ENCODE results near the gene SORBS2. TPM values are rescaled to one million over a fixed set of nuclear protein-coding genes. Genes with fewer than 3 reads are reported as not detected.

SORBS2 gene
- total RNA-seq, 2 experiments from 2014 or later: not detected

DNA sequence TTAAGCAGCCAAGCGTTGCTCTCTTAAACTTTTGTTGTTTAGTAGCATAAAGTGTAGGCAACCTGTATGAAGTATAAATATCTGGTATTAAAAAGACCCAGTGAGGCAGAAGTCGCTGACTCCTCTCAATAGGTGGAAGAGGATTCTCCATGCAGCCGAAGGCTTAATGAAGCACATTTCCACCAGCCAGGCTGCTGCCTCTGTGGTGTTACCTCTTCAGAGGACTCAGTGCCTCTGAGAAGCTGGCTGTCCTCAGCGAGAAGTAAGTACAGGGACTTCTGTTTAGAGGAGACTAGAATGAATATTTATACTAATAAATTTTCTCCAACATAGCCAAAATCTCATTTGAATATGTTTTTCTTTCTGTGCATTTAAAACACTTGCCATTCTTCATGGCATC is 6.0 kb downstream of the SORBS2 start:
- Mint-ChIP-seq H3K9me3 (no peaks in the 10 kb centered on the region), H3K27me3 (ENCODE audit: low read depth) (peaks cover 4% of the 10 kb centered on the region), H3K4me1 (ENCODE audit: low read depth) (no peaks in the 10 kb centered on the region), H3K36me3 (ENCODE audit: low read depth) (no peaks in the 10 kb centered on the region), H3K4me3 (no peak overlapping the region), H3K27ac (no peak overlapping the region)
- CTCF ChIA-PET: no interaction called here
- intact Hi-C loops (cut with micrococcal nuclease): no loop called here
- DNase-seq: no peak

DNA sequence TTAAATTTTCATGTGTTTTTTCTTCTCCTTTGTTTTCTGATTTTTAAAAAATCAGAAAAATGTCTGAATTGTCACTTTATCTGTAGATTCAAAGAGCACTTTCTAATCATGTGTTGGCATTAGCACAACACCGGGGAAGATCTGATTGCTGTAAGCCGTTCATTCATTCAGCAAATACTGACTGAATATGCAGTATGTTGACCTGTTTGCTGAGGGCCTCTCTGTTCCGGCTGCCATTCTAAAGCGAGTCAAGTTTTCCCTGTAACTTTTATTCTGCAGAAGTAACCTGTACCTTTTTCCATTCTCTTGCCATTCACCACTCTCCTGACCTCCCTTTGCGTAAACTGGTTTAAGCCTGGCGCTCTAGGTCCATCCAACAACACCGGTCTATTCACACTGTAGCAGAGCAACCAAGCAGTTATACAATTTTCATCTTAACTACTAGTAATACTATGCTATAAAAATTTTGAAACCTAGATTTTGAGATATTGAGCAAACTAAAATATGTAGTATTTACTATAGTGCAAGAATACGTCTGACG is 6.7 kb downstream of the SORBS2 start:
- Mint-ChIP-seq H3K9me3 (no peaks in the 10 kb centered on the region), H3K4me1 (ENCODE audit: low read depth) (no peaks in the 10 kb centered on the region), H3K27ac (no peak overlapping the region), H3K4me3 (no peak overlapping the region), H3K27me3 (ENCODE audit: low read depth) (no peaks in the 10 kb centered on the region), H3K36me3 (ENCODE audit: low read depth) (no peaks in the 10 kb centered on the region)
- intact Hi-C loops (cut with micrococcal nuclease): no loop called here
- no peak for DNase-seq
- CTCF ChIA-PET: no interaction called here

DNA sequence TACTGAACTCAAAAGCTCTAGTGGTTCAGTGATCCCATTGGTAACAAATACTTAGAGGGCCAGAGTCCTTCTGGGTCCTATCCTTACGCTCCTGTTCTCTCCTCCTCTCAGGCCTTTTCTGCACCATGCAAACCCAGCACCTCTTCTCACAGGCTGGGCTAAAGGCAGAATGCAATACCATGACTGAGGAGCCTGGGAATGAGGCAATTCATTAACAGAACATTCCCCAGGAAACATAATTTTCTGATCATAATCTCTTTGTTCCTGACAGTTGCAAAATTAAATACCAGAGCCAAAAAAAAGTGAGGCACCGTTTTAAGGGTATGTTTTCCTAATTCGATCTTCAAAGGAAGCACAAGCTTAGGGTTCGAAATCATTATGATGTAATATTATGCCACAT is 9.0 kb downstream of the SORBS2 start:
- Mint-ChIP-seq H3K27me3 (ENCODE audit: low read depth) (no peaks in the 10 kb centered on the region), H3K4me3 (no peak overlapping the region), H3K27ac (no peak overlapping the region), H3K9me3 (no peaks in the 10 kb centered on the region), H3K4me1 (ENCODE audit: low read depth) (no peaks in the 10 kb centered on the region), H3K36me3 (ENCODE audit: low read depth) (no peaks in the 10 kb centered on the region)
- intact Hi-C loops (cut with micrococcal nuclease): no loop called here
- DNase-seq: no peak
- CTCF ChIA-PET: no interaction called here

- no peak overlapping the region for H3K27ac Mint-ChIP-seq
- intact Hi-C loops (cut with micrococcal nuclease): no loop called here
- H3K4me3 Mint-ChIP-seq: no peak overlapping the region
- no peaks in the 10 kb centered on the region for H3K36me3 Mint-ChIP-seq (ENCODE audit: low read depth)
- no peaks in the 10 kb centered on the region for H3K4me1 Mint-ChIP-seq (ENCODE audit: low read depth)
- CTCF ChIA-PET: no interaction called here
- no peaks in the 10 kb centered on the region for H3K27me3 Mint-ChIP-seq (ENCODE audit: low read depth)
- no peaks in the 10 kb centered on the region for H3K9me3 Mint-ChIP-seq
- DNase-seq: no peak
Observed at GRCh38 chr4:185801471-185801870, 10.5 kb downstream of the SORBS2 start.

- H3K27ac Mint-ChIP-seq: no peak overlapping the region
- CTCF ChIA-PET: no interaction called here
- H3K27me3 Mint-ChIP-seq (ENCODE audit: low read depth): no peaks in the 10 kb centered on the region
- H3K4me3 Mint-ChIP-seq: no peak overlapping the region
- no peaks in the 10 kb centered on the region for H3K36me3 Mint-ChIP-seq (ENCODE audit: low read depth)
- no peaks in the 10 kb centered on the region for H3K4me1 Mint-ChIP-seq (ENCODE audit: low read depth)
- intact Hi-C loops (cut with micrococcal nuclease): no loop called here
- no peak for DNase-seq
- no peaks in the 10 kb centered on the region for H3K9me3 Mint-ChIP-seq
Observed at GRCh38 chr4:185800266-185800945, 11.6 kb downstream of the SORBS2 start.

GRCh38 chr4:185799442-185799841 is 12.6 kb downstream of the SORBS2 start:
- H3K4me3 Mint-ChIP-seq: no peak overlapping the region
- CTCF ChIA-PET: no interaction called here
- no peaks in the 10 kb centered on the region for H3K9me3 Mint-ChIP-seq
- H3K27me3 Mint-ChIP-seq (ENCODE audit: low read depth): no peaks in the 10 kb centered on the region
- no peak for DNase-seq
- H3K36me3 Mint-ChIP-seq (ENCODE audit: low read depth): no peaks in the 10 kb centered on the region
- no peak overlapping the region for H3K27ac Mint-ChIP-seq
- no peaks in the 10 kb centered on the region for H3K4me1 Mint-ChIP-seq (ENCODE audit: low read depth)
- intact Hi-C loops (cut with micrococcal nuclease): no loop called here

GRCh38 chr4:185797596-185798338 is 14.2 kb downstream of the SORBS2 start:
- H3K27me3 Mint-ChIP-seq (ENCODE audit: low read depth): no peaks in the 10 kb centered on the region
- H3K27ac Mint-ChIP-seq: no peak overlapping the region
- DNase-seq: no peak
- no peaks in the 10 kb centered on the region for H3K4me1 Mint-ChIP-seq (ENCODE audit: low read depth)
- CTCF ChIA-PET: no interaction called here
- H3K9me3 Mint-ChIP-seq: no peaks in the 10 kb centered on the region
- H3K4me3 Mint-ChIP-seq: no peak overlapping the region
- intact Hi-C loops (cut with micrococcal nuclease): no loop called here
- H3K36me3 Mint-ChIP-seq (ENCODE audit: low read depth): no peaks in the 10 kb centered on the region

DNA sequence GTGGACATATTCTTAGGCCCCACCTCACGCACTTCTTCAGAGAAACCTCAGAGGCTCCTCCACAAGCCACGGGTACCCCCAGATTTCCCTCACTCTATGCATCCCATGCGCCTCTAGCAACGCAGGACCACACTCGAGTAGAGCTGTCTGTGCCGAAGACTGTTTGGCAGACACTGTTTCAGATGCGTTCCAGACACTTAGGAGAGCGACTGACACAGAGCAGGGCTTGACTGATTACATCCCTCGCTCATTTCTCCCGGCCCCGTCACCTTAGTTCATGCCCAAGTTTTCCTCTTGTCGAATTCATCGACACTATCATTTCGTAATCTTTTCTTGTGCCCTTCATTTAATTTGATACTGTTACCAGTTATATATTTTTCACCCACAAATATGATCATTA is 15.0 kb downstream of the SORBS2 start:
- intact Hi-C loops (cut with micrococcal nuclease): no loop called here
- no peak overlapping the region for H3K27ac Mint-ChIP-seq
- CTCF ChIA-PET: no interaction called here
- H3K4me1 Mint-ChIP-seq (ENCODE audit: low read depth): no peaks in the 10 kb centered on the region
- H3K27me3 Mint-ChIP-seq (ENCODE audit: low read depth): peaks cover 2% of the 10 kb centered on the region
- H3K9me3 Mint-ChIP-seq: peaks cover 1% of the 10 kb centered on the region
- no peaks in the 10 kb centered on the region for H3K36me3 Mint-ChIP-seq (ENCODE audit: low read depth)
- no peak overlapping the region for H3K4me3 Mint-ChIP-seq
- no peak for DNase-seq

DNA sequence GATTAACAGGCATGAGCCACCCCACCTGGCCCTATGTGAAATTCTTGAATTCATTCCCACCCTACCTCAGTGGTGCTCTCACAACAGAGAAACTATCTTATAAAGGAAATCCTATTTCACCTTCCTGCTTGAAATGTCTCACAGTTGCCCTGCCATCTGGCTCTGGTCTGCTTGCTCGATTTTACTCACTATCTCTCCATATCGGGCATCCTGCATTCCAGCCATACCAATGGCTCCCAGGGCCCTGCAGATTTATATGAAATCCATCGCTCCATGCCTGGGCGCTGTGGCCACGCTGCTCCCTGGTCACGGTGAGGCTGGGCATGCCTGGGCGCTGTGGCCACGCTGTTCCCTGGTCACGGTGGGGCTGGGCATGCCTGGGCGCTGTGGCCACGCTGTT is 15.8 kb downstream of the SORBS2 start:
- H3K27ac Mint-ChIP-seq: no peak overlapping the region
- no peak for DNase-seq
- peaks cover 6% of the 10 kb centered on the region for H3K27me3 Mint-ChIP-seq (ENCODE audit: low read depth)
- no peak overlapping the region for H3K4me3 Mint-ChIP-seq
- no peaks in the 10 kb centered on the region for H3K36me3 Mint-ChIP-seq (ENCODE audit: low read depth)
- intact Hi-C loops (cut with micrococcal nuclease): no loop called here
- CTCF ChIA-PET: no interaction called here
- H3K9me3 Mint-ChIP-seq: peaks cover 1% of the 10 kb centered on the region
- no peaks in the 10 kb centered on the region for H3K4me1 Mint-ChIP-seq (ENCODE audit: low read depth)

DNA sequence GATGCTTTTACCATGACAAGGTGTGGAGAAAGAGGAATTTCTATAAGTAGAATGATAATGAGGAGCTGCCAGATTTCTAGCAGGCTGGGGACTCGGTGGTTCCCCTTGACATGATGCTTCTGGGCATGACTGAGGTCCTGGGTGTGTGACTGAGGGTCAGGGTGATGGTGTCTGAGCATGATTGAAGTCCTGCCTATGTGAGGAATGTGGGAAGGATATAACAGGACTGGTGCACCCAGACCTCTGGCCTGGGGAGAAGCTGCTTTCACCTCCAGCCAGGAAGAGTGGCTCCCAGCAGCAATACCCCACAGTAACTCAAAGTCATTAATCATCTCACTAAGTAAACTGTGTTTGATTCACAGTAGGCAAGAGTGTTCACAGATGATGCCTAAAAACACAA is 17.4 kb downstream of the SORBS2 start:
- H3K4me3 Mint-ChIP-seq: no peak overlapping the region

DNA sequence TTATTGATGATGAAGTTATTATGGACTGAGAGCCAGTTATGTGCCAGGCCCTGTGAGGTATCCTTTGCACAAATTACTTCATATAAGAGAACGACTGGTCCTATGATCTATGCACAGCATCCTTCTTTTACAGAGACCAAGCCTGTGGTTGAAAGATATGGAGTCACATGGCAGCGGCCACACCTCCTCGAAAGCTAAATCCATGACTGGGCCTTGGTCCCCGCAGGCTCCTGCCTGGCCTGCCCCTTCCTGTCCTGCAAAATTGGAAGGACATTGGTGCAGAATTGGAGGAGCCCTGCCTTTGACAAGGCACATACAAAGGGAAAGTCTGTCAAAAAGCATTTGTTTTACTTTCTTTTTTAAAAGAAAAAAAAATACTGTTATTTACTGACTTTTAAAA is 18.3 kb downstream of the SORBS2 start:
- Mint-ChIP-seq H3K9me3 (peaks cover 1% of the 10 kb centered on the region), H3K27ac (no peak overlapping the region), H3K36me3 (ENCODE audit: low read depth) (no peaks in the 10 kb centered on the region), H3K4me1 (ENCODE audit: low read depth) (no peaks in the 10 kb centered on the region), H3K27me3 (ENCODE audit: low read depth) (peaks cover 6% of the 10 kb centered on the region), H3K4me3 (no peak overlapping the region)
- intact Hi-C loops (cut with micrococcal nuclease): no loop called here
- CTCF ChIA-PET: no interaction called here
- no peak for DNase-seq

More for the DNA sequence above, 17.4 kb downstream of the SORBS2 start:
- no peaks in the 10 kb centered on the region for H3K36me3 Mint-ChIP-seq (ENCODE audit: low read depth)
- no peak for DNase-seq
- no peak overlapping the region for H3K27ac Mint-ChIP-seq
- CTCF ChIA-PET: no interaction called here
- H3K9me3 Mint-ChIP-seq: peaks cover 1% of the 10 kb centered on the region
- H3K27me3 Mint-ChIP-seq (ENCODE audit: low read depth): peaks cover 6% of the 10 kb centered on the region
- intact Hi-C loops (cut with micrococcal nuclease): no loop called here
- H3K4me1 Mint-ChIP-seq (ENCODE audit: low read depth): no peaks in the 10 kb centered on the region

DNA sequence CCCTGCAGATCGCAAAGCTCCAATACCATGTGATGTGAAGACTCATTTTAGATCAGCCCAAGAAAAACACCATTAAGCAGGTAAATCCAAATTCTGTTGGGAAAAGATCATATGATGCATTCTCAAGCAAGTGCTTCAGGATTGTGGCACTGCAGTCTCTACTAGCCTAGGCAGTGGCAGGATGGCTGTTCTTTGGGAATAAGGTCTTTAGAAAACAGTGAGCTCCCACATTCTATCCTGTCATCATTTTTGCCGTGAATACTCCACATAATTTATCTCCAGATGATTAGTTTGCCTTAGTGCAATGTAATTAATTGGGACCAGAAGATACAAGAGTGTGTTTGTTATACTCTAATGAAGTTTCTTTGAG is 18.9 kb downstream of the SORBS2 start:
- intact Hi-C loops (cut with micrococcal nuclease): no loop called here
- CTCF ChIA-PET: no interaction called here
- Mint-ChIP-seq H3K4me1 (ENCODE audit: low read depth) (no peaks in the 10 kb centered on the region), H3K9me3 (peaks cover 1% of the 10 kb centered on the region), H3K27me3 (ENCODE audit: low read depth) (peaks cover 6% of the 10 kb centered on the region), H3K36me3 (ENCODE audit: low read depth) (no peaks in the 10 kb centered on the region), H3K27ac (no peak overlapping the region), H3K4me3 (no peak overlapping the region)
- no peak for DNase-seq

- intact Hi-C loops (cut with micrococcal nuclease): no loop called here
- H3K27me3 Mint-ChIP-seq (ENCODE audit: low read depth): peaks cover 6% of the 10 kb centered on the region
- no peak overlapping the region for H3K27ac Mint-ChIP-seq
- H3K4me1 Mint-ChIP-seq (ENCODE audit: low read depth): peaks cover 3% of the 10 kb centered on the region
- H3K4me3 Mint-ChIP-seq: no peak overlapping the region
- no peak for DNase-seq
- CTCF ChIA-PET: no interaction called here
- H3K9me3 Mint-ChIP-seq: peaks cover 1% of the 10 kb centered on the region
- H3K36me3 Mint-ChIP-seq (ENCODE audit: low read depth): no peaks in the 10 kb centered on the region
Observed at GRCh38 chr4:185792384-185793115, 19.4 kb downstream of the SORBS2 start.
